ENCODE measurements around the gene VCPKMT. TPM values are rescaled to one million over a fixed set of nuclear protein-coding genes. Genes with fewer than 3 reads are reported as not detected.

VCPKMT gene
- polyA plus RNA-seq, 1 donor (not counting 4 experiments of a cell fraction or from before 2014, with no cell fraction given): 9.4 TPM

DNA sequence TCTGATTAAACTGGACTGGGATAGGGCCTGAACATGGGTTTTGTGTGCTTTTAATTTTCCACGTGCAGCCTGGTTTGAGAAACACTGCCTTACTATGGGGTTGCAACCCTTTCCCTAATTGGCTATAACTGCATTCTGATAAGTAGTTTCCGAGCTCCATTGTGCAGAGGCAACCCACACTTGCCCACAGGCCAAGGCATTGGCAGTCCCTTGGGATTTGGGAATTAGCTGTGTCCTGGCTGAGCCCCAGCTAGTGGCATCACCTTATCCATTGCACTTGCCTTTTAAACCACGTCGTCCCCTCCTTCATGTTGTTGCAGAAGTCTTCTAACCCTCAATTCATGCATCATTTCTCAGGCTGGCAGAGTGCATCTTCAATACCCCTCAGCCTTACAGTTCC, 10.2 kb downstream of the VCPKMT start:
- TF ChIP-seq, protein P1, sequence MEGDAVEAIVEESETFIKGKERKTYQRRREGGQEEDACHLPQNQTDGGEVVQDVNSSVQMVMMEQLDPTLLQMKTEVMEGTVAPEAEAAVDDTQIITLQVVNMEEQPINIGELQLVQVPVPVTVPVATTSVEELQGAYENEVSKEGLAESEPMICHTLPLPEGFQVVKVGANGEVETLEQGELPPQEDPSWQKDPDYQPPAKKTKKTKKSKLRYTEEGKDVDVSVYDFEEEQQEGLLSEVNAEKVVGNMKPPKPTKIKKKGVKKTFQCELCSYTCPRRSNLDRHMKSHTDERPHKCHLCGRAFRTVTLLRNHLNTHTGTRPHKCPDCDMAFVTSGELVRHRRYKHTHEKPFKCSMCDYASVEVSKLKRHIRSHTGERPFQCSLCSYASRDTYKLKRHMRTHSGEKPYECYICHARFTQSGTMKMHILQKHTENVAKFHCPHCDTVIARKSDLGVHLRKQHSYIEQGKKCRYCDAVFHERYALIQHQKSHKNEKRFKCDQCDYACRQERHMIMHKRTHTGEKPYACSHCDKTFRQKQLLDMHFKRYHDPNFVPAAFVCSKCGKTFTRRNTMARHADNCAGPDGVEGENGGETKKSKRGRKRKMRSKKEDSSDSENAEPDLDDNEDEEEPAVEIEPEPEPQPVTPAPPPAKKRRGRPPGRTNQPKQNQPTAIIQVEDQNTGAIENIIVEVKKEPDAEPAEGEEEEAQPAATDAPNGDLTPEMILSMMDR (optimal IDR thresholded peaks at IDR 0.05 in 1 of 3, IDR thresholded peaks at IDR 0.05 in 1 of 3, conservative IDR thresholded peaks at IDR 0.05 in 1 of 3; ENCODE audit: extremely low read depth in 1 of 3, insufficient read depth in 2 of 3, low read length in 3 of 3): no peak
- TF ChIP-seq EZH2 (IDR thresholded peaks at IDR 0.05; ENCODE audit: low read length): no peak
- H3K27ac ChIP-seq (ENCODE audit: control insufficient read depth, insufficient read depth, low read length): no peak overlapping the region
- H3K36me3 ChIP-seq (ENCODE audit: control insufficient read depth in 2 of 2, extremely low read depth in 1 of 2, insufficient read depth in 2 of 2, low read length in 2 of 2): peaks cover 8 to 15% of the 10 kb centered on the region in 2 experiments
- H3K4me3 ChIP-seq (ENCODE audit: control insufficient read depth in 2 of 3, extremely low read depth in 1 of 3, insufficient read depth in 2 of 3, low read depth in 1 of 3, low read length in 3 of 3): no peak overlapping the region
- no peaks in the 10 kb centered on the region for H4K20me1 ChIP-seq (ENCODE audit: control insufficient read depth, extremely low read depth, insufficient read depth, low read length)
- H3K79me2 ChIP-seq (ENCODE audit: control insufficient read depth, insufficient read depth, low read length): peaks cover 3% of the 10 kb centered on the region
- H2AFZ ChIP-seq (ENCODE audit: control insufficient read depth, low read length): no peak overlapping the region
- no peaks in the 10 kb centered on the region for H3K9me3 ChIP-seq (ENCODE audit: control insufficient read depth, low read depth, low read length)
- no peak overlapping the region for H3K4me2 ChIP-seq (ENCODE audit: control insufficient read depth, extremely low read depth, insufficient read depth, low read depth, low read length)
- dilution Hi-C loops (cut with MboI; ENCODE audit: extremely low pct_ligation_motif_present, low sequenced_read_pairs): no loop called here
- FAIRE-seq (no peak), DNase-seq (ENCODE audit: low read depth, low spot score) (no peak)
- no peaks in the 10 kb centered on the region for H3K27me3 ChIP-seq (ENCODE audit: control insufficient read depth, extremely low read depth, insufficient read depth, low read length)
- H3K9me1 ChIP-seq (ENCODE audit: control insufficient read depth, extremely low read depth, insufficient read depth, low read length): no peaks in the 10 kb centered on the region
- H3K9ac ChIP-seq (ENCODE audit: control insufficient read depth, extremely low read depth, insufficient read depth, low read length): no peak overlapping the region
- H3K4me1 ChIP-seq (ENCODE audit: control insufficient read depth, extremely low read depth, insufficient read depth, low read length): no peaks in the 10 kb centered on the region

DNA sequence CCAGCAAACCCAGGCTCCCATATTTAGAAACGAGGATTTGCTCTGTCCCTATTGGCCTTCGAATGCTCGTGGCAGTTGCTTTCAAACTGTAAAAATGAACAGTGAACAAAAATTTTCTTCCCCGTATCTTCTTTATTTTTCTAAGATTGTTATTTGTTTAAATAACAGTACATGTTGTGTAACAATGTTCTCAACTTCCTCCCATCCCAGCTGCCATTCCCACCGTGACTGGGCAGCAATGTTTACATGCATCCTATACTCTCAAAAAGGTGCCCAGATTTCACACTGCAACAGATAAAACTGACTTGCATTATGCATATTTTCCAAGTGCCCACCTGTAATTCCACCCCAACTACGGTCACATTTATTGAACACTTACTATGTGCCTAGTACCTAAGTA, 12.8 kb downstream of the VCPKMT start:
- Histone ChIP-seq H3K27me3 (ENCODE audit: control insufficient read depth, extremely low read depth, insufficient read depth, low read length) (no peaks in the 10 kb centered on the region), H3K4me2 (ENCODE audit: control insufficient read depth, extremely low read depth, insufficient read depth, low read depth, low read length) (no peak overlapping the region), H3K9ac (ENCODE audit: control insufficient read depth, extremely low read depth, insufficient read depth, low read length) (no peak overlapping the region), H3K36me3 (ENCODE audit: control insufficient read depth in 2 of 2, extremely low read depth in 1 of 2, insufficient read depth in 2 of 2, low read length in 2 of 2) (peaks cover 4% of the 10 kb centered on the region in 2 experiments), H3K79me2 (ENCODE audit: control insufficient read depth, insufficient read depth, low read length) (no peaks in the 10 kb centered on the region), H3K9me1 (ENCODE audit: control insufficient read depth, extremely low read depth, insufficient read depth, low read length) (no peaks in the 10 kb centered on the region), H3K9me3 (ENCODE audit: control insufficient read depth, low read depth, low read length) (no peaks in the 10 kb centered on the region), H3K4me3 (ENCODE audit: control insufficient read depth in 2 of 3, extremely low read depth in 1 of 3, insufficient read depth in 2 of 3, low read depth in 1 of 3, low read length in 3 of 3) (no peak overlapping the region), H3K4me1 (ENCODE audit: control insufficient read depth, extremely low read depth, insufficient read depth, low read length) (peaks cover 13% of the 10 kb centered on the region), H3K27ac (ENCODE audit: control insufficient read depth, insufficient read depth, low read length) (no peak overlapping the region), H4K20me1 (ENCODE audit: control insufficient read depth, extremely low read depth, insufficient read depth, low read length) (no peaks in the 10 kb centered on the region), H2AFZ (ENCODE audit: control insufficient read depth, low read length) (no peak overlapping the region)
- DNase-seq (ENCODE audit: low read depth, low spot score): no peak
- TF ChIP-seq EZH2 (IDR thresholded peaks at IDR 0.05; ENCODE audit: low read length): no peak
- TF ChIP-seq, protein P1 (optimal IDR thresholded peaks at IDR 0.05 in 1 of 3, IDR thresholded peaks at IDR 0.05 in 1 of 3, conservative IDR thresholded peaks at IDR 0.05 in 1 of 3; ENCODE audit: extremely low read depth in 1 of 3, insufficient read depth in 2 of 3, low read length in 3 of 3): no peak
- dilution Hi-C loops (cut with MboI; ENCODE audit: extremely low pct_ligation_motif_present, low sequenced_read_pairs): no loop called here
- no peak for FAIRE-seq
